Measurements from ENCODE around the gene PGAM4. TPM values are rescaled to one million over a fixed set of nuclear protein-coding genes. Genes with fewer than 3 reads are reported as not detected.
"Not testable (repeated sequence)": the region's sequence is repeated elsewhere in the genome, so short reads cannot be mapped to it uniquely, and the experiment has no call there.

Gene PGAM4
- total RNA-seq, 4 donors from 2014 or later: not detected

DNA sequence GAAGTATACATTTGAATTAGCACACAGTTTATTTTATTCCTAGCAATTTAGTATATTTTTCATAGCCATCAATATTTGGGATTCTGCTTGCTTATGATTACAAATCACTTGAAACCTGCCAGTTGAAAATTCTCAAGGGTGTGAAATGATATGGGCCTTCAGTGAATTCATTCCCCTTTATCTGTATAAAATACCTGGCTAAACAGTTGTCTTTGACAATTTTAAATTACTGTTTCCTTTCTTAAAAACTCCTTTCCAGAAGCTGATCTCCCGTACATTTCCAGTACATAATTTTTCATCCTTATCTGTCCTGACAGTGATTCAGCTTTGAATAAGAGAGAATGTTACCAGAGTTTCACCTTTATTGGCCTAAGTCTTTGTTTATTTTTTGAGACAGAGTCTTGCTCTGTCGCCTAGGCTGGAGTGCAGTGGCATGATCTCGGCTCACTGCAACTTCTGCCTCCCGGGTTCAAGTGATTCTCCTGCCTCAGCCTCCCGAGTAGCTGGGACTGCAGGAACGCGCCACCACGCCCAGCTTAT is 45.0 kb downstream of the PGAM4 start:
- Histone ChIP-seq H3K4me1 (no peaks in the 10 kb centered on the region), H3K4me3 (no peak overlapping the region), H3K36me3 (no peaks in the 10 kb centered on the region), H3K9me3 (no peaks in the 10 kb centered on the region), H3K27ac (no peak overlapping the region), H3K27me3 (no peaks in the 10 kb centered on the region)
- intact Hi-C loops (cut with DNase I; ENCODE audit: low total_unique reads) (no loop called here), in situ Hi-C loops (cut with MboI; ENCODE audit: low sequenced_read_pairs in 4 of 4) (loop anchor here in 2 of 4 donors (25.0 kb wide), 1 partner anchor 188 kb away; the partner anchor contains the start of gene PGK1 (in 2 of the 2))
- no peak for TF ChIP-seq POLR2A (IDR thresholded peaks at IDR 0.05)
- no peak for DNase-seq
- ATAC-seq: no peak

DNA sequence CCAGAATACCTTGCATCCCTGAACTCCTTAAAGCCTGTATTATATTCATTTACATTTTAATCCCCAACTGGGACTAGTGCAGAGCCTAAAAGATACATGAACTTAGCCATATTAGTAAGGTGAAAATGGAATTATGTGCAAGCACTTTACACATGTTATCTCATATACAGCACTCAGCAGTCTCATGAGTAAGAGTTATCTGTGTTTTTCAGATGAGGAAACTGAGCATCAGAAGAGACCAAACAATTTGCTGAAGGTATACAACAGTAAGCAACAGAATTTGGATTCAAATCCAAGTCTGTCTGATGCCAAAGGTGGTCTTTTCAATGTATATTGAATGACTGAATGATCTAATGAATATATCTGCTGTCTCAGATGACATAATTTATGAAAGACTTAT is 46.7 kb downstream of the PGAM4 start:
- Histone ChIP-seq H3K4me3 (no peak overlapping the region), H3K27ac (no peak overlapping the region), H3K36me3 (no peaks in the 10 kb centered on the region), H3K4me1 (peaks cover 0 to 9% of the 10 kb centered on the region in 2 donors), H3K27me3 (no peaks in the 10 kb centered on the region), H3K9me3 (no peaks in the 10 kb centered on the region)
- in situ Hi-C loops (cut with MboI; ENCODE audit: low sequenced_read_pairs in 4 of 4) (loop anchor here in 2 of 4 donors (25.0 kb wide), 1 partner anchor 190 kb away; the partner anchor contains the start of gene PGK1 (in 2 of the 2)), intact Hi-C loops (cut with DNase I; ENCODE audit: low total_unique reads) (no loop called here)
- DNase-seq (no peak), ATAC-seq (no peak)
- TF ChIP-seq, protein P1, sequence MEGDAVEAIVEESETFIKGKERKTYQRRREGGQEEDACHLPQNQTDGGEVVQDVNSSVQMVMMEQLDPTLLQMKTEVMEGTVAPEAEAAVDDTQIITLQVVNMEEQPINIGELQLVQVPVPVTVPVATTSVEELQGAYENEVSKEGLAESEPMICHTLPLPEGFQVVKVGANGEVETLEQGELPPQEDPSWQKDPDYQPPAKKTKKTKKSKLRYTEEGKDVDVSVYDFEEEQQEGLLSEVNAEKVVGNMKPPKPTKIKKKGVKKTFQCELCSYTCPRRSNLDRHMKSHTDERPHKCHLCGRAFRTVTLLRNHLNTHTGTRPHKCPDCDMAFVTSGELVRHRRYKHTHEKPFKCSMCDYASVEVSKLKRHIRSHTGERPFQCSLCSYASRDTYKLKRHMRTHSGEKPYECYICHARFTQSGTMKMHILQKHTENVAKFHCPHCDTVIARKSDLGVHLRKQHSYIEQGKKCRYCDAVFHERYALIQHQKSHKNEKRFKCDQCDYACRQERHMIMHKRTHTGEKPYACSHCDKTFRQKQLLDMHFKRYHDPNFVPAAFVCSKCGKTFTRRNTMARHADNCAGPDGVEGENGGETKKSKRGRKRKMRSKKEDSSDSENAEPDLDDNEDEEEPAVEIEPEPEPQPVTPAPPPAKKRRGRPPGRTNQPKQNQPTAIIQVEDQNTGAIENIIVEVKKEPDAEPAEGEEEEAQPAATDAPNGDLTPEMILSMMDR (IDR thresholded peaks at IDR 0.05 in 4 of 5, conservative IDR thresholded peaks at IDR 0.05 in 1 of 5): no peak
- TF ChIP-seq POLR2A (IDR thresholded peaks at IDR 0.05): no peak

GRCh38 chrX:77919370-77919769 is 50.1 kb downstream of the PGAM4 start:
- intact Hi-C loops (cut with DNase I; ENCODE audit: low total_unique reads); H3K27me3 ChIP-seq; H3K27ac ChIP-seq; H3K36me3 ChIP-seq; H3K4me1 ChIP-seq; ATAC-seq; H3K9me3 ChIP-seq; DNase-seq; H3K4me3 ChIP-seq: not testable (repeated sequence)
- in situ Hi-C loops (cut with MboI; ENCODE audit: low sequenced_read_pairs in 4 of 4): loop anchor here in 2 of 4 donors (10.0 to 25.0 kb wide), 2 partner anchors 105 to 193 kb away; partner anchors contain the start of gene PGK1 (in 2 of the 2)

GRCh38 chrX:77918568-77918967 is 50.9 kb downstream of the PGAM4 start:
- intact Hi-C loops (cut with DNase I; ENCODE audit: low total_unique reads) (no loop called here), in situ Hi-C loops (cut with MboI; ENCODE audit: low sequenced_read_pairs in 4 of 4) (loop anchor here in 2 of 4 donors (10.0 to 25.0 kb wide), 2 partner anchors 106 to 194 kb away; partner anchors contain the start of gene PGK1 (in 2 of the 2))
- peaks cover 0 to 9% of the 10 kb centered on the region in 2 donors for H3K4me1 ChIP-seq
- no peaks in the 10 kb centered on the region for H3K36me3 ChIP-seq
- peak; percentile 62 to 97 for ATAC-seq
- no peak for TF ChIP-seq POLR2A (IDR thresholded peaks at IDR 0.05)
- TF ChIP-seq, protein P1 (IDR thresholded peaks at IDR 0.05 in 4 of 5, conservative IDR thresholded peaks at IDR 0.05 in 1 of 5): no peak
- H3K27ac ChIP-seq: no peak overlapping the region
- no peaks in the 10 kb centered on the region for H3K9me3 ChIP-seq
- DNase-seq: peak in 1 of 2 donors; percentile 4
- H3K27me3 ChIP-seq: no peaks in the 10 kb centered on the region
- no peak overlapping the region for H3K4me3 ChIP-seq

Other genes with a start within 250 kb of the PGAM4 start
- 10 to 100 TPM; 34.7 to 75.9 (median 50.5) TPM for gene ATRX, start 183.4 kb downstream of the PGAM4 start, total RNA-seq
- gene MAGT1, start 74.2 kb downstream of the PGAM4 start, total RNA-seq: 10 to 100 TPM; 26.2 to 40.1 (median 32.7) TPM
- gene COX7B, start 70.2 kb downstream of the PGAM4 start, total RNA-seq: 100 to 1,000 TPM; 788 to 912 (median 821) TPM
- 1 to 10 TPM; 4.0 to 6.3 (median 5.1) TPM for gene ATP7A, start 58.9 kb downstream of the PGAM4 start, total RNA-seq
- gene PGK1, start 134.6 kb upstream of the PGAM4 start, total RNA-seq: 100 to 1,000 TPM; 220 to 392 (median 310) TPM
- 10 to 100 TPM; 16.3 to 24.0 (median 18.5) TPM for gene TAF9B, start 170.0 kb upstream of the PGAM4 start, total RNA-seq

Data from gastrocnemius medialis (tissue), 4 donors.